NT2/D1 (cell line): ENCODE data around the gene ERC1.

Experiments
- DNase-seq: peaks from one replicate; pipeline ENCODE4 v3.0.0-alpha.2; 2011; ENCODE audit warnings: low read depth, low spot score
- H3K27me3 ChIP-seq: 2 replicates; pipeline ENCODE4 v1.6.0; 2011; ENCODE audit warnings: mild to moderate bottlenecking; ENCODE audit not compliant: insufficient read length, insufficient read depth
- H3K36me3 ChIP-seq: 2 replicates; pipeline ENCODE4 v1.6.1; 2011; ENCODE audit warnings: mild to moderate bottlenecking, low read length, mixed read lengths; ENCODE audit not compliant: insufficient read depth, insufficient read length
- H3K4me1 ChIP-seq: 2 replicates; pipeline ENCODE4 v1.5.1; 2011; ENCODE audit not compliant: insufficient read depth, insufficient read length
- H3K4me3 ChIP-seq: 2 replicates; pipeline ENCODE4 v1.5.1; 2011; ENCODE audit warnings: low read depth; ENCODE audit not compliant: insufficient read length
- H3K9ac ChIP-seq: 2 replicates; pipeline ENCODE4 v1.6.0; 2011; ENCODE audit warnings: low read depth; ENCODE audit not compliant: insufficient read length
- H3K9me3 ChIP-seq: 2 replicates; pipeline ENCODE4 v1.5.1; 2011; ENCODE audit warnings: mild to moderate bottlenecking, low read length; ENCODE audit not compliant: insufficient read depth
- SUZ12 ChIP-seq: IDR thresholded peaks from 2 replicates; pipeline ENCODE4 v1.6.1; 2011; ENCODE audit not compliant: insufficient read length, insufficient read depth; ENCODE audit errors: extremely low read depth
- YY1 ChIP-seq: IDR thresholded peaks from 2 replicates; pipeline ENCODE4 v1.6.1; 2011; ENCODE audit not compliant: insufficient read length, insufficient read depth
- ZNF274 ChIP-seq: IDR thresholded peaks from 2 replicates; pipeline ENCODE4 v1.6.1; 2011; ENCODE audit warnings: mild to moderate bottlenecking, low read depth, low read length

ERC1 gene

GRCh38 chr12:1007276-1007675, 16.3 kb downstream of the ERC1 start:
- TF ChIP-seq YY1 (no peak), SUZ12 (no peak), ZNF274 (no peak)
- Histone ChIP-seq H3K4me1 (peaks cover 4% of the 10 kb centered on the region), H3K4me3 (no peak overlapping the region), H3K27me3 (no peaks in the 10 kb centered on the region), H3K36me3 (peaks cover 2% of the 10 kb centered on the region), H3K9ac (no peak overlapping the region), H3K9me3 (no peaks in the 10 kb centered on the region)
- DNase-seq, result no peak

DNA sequence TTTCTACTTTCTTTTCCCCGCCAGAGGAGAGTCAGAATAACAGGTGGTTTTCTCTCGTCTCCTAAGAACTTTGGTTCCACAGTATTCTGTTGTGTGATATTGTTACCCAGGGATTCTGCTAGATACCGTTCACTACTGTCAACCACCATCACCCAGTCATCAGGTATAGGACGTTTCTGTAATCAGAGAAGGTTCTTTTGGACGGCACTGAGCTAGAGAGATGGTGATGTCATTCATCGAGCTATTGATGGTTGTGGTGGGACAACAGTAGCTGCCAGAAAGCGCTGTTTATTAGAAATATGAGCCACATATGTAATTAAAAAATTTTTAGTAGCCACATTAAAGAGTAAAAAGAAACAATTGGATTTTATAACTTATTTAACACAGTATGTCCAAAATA, 17.0 kb downstream of the ERC1 start:
- no peak for DNase-seq
- no peak for TF ChIP-seq SUZ12
- Histone ChIP-seq H3K4me3 (no peak overlapping the region), H3K9ac (no peak overlapping the region), H3K27me3 (no peaks in the 10 kb centered on the region), H3K36me3 (peaks cover 2% of the 10 kb centered on the region), H3K9me3 (no peaks in the 10 kb centered on the region), H3K4me1 (peaks cover 4% of the 10 kb centered on the region)

DNA sequence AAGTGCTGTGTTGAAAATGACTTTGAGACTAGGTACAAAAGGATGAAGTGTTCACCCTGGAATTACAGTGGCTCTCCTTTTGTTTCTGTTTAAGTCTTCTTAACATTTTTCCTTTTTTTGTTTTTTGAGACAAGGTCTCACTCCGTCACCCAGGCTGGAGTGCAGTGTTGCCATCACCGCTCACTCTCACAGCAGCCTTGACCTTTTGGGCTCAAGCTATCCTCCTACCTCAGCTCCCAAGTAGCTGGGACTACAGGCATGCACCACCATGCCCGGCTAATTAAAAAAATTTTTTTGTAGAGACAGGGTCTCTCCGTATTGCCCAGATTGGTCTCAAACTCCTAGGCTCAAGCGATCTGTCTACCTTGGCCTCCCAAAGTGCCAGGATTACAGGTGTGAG, 20.1 kb downstream of the ERC1 start:
- Histone ChIP-seq H3K27me3 (no peaks in the 10 kb centered on the region), H3K4me1 (no peaks in the 10 kb centered on the region)

DNA sequence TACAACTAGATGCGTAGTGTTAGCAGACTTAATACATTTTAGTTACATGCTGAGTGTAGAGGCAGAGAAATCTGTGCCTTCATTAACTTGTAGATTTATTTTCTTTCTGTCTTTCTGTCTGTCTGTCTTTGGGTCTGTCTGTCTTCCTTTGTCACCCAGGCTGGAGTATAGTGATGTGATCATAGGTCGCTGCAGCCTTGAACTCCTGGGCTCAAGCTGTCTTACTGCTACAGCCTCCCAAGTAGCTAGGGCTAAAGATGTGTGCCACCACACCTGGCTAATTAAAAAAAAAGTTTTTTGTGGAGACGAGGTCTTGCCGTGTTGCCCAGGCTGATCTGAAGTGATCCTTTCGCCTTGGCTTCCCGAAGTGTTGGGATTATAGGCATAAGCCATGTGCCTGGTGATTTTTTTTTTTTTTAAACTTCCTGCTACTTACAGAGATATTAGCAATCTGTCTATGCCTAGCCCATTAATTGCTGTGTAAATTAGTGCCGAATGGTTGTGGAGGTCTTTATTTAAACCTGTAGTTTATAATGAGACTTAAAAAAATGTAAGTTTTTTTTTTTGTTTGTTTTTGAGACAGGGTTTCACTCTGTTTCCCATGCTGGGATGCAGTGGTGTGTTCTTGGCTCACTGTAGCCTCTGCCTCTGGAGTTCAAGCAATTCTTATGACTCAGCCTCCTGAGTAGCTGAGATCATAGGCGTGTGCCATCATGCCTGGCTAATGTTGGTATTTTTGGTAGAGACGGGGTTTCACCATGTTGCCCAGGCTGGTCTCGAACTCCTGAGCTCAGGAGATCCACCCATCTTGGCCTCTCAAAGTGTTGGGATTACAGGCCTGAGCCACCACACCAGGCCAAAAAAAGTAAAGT, 22.8 kb downstream of the ERC1 start:
- Histone ChIP-seq H3K36me3 (no peaks in the 10 kb centered on the region), H3K4me1 (no peaks in the 10 kb centered on the region), H3K9ac (no peak overlapping the region), H3K4me3 (no peak overlapping the region), H3K9me3 (no peaks in the 10 kb centered on the region), H3K27me3 (no peaks in the 10 kb centered on the region)
- no peak for TF ChIP-seq YY1
- TF ChIP-seq ZNF274, result no peak
- no peak for TF ChIP-seq SUZ12
- no peak for DNase-seq

More for the DNA sequence above, 20.1 kb downstream of the ERC1 start:
- H3K9ac ChIP-seq, result no peak overlapping the region
- TF ChIP-seq YY1 (no peak), SUZ12 (no peak), ZNF274 (no peak)
- no peak for DNase-seq
- no peaks in the 10 kb centered on the region for H3K9me3 ChIP-seq
- H3K4me3 ChIP-seq, result no peak overlapping the region
- H3K36me3 ChIP-seq, result no peaks in the 10 kb centered on the region

GRCh38 chr12:1019283-1019682, 28.3 kb downstream of the ERC1 start:
- Histone ChIP-seq H3K9me3 (no peaks in the 10 kb centered on the region), H3K36me3 (peaks cover 26% of the 10 kb centered on the region), H3K27me3 (no peaks in the 10 kb centered on the region), H3K4me1 (no peaks in the 10 kb centered on the region), H3K9ac (no peak overlapping the region), H3K4me3 (no peak overlapping the region)
- DNase-seq, result no peak
- TF ChIP-seq YY1, result no peak
- no peak for TF ChIP-seq SUZ12
- TF ChIP-seq ZNF274, result no peak

GRCh38 chr12:1020389-1020788, 29.4 kb downstream of the ERC1 start:
- Histone ChIP-seq H3K9ac (no peak overlapping the region), H3K4me3 (no peak overlapping the region), H3K36me3 (peaks cover 26% of the 10 kb centered on the region), H3K27me3 (no peaks in the 10 kb centered on the region), H3K4me1 (no peaks in the 10 kb centered on the region), H3K9me3 (no peaks in the 10 kb centered on the region)
- DNase-seq, result no peak
- TF ChIP-seq ZNF274 (no peak), YY1 (no peak), SUZ12 (no peak)

GRCh38 chr12:1022032-1022970, 31.3 kb downstream of the ERC1 start:
- H3K36me3 ChIP-seq, result peaks cover 32% of the 10 kb centered on the region
- H3K9ac ChIP-seq, result no peak overlapping the region
- no peaks in the 10 kb centered on the region for H3K9me3 ChIP-seq
- no peaks in the 10 kb centered on the region for H3K27me3 ChIP-seq
- no peak for DNase-seq
- no peaks in the 10 kb centered on the region for H3K4me1 ChIP-seq
- H3K4me3 ChIP-seq, result no peak overlapping the region
- TF ChIP-seq SUZ12 (no peak), YY1 (no peak), ZNF274 (no peak)
